ENCODE measurements around the gene NBEAL2. TPM values are rescaled to one million over a fixed set of nuclear protein-coding genes. Genes with fewer than 3 reads are reported as not detected.

NBEAL2 gene
- total RNA-seq, 1 experiment from 2014 or later, result 80.0 TPM

- no peaks in the 10 kb centered on the region for H3K27me3 Mint-ChIP-seq (ENCODE audit: low read depth)
- ChIA-PET POLR2A (no interaction called here), CTCF (no interaction called here)
- H3K36me3 Mint-ChIP-seq, result peaks cover 16% of the 10 kb centered on the region
- no peak overlapping the region for H3K27ac Mint-ChIP-seq
- no peak overlapping the region for H3K4me3 Mint-ChIP-seq
- no peak for ATAC-seq
- DNase-seq (ENCODE audit: low spot score), result no peak
- TF ChIP-seq ZNF425 (CRISPR knock-in tag; conservative IDR thresholded peaks at IDR 0.05), result no peak
- TF ChIP-seq ZNF219 (CRISPR knock-in tag; IDR thresholded peaks at IDR 0.05; ENCODE audit: borderline replicate concordance), result no peak
- no peaks in the 10 kb centered on the region for H3K9me3 Mint-ChIP-seq
- peaks cover 12% of the 10 kb centered on the region for H3K4me1 Mint-ChIP-seq
Measured at GRCh38 chr3:47014036-47014435, 34.6 kb downstream of the NBEAL2 start.

- Mint-ChIP-seq H3K36me3 (peaks cover 23% of the 10 kb centered on the region), H3K9me3 (no peaks in the 10 kb centered on the region), H3K4me1 (peaks cover 10% of the 10 kb centered on the region), H3K4me3 (no peak overlapping the region), H3K27ac (peak overlapping the region; percentile 57), H3K27me3 (ENCODE audit: low read depth) (no peaks in the 10 kb centered on the region)
- CTCF ChIA-PET, result interaction anchor here (1.1 kb wide), 2 partner anchors 48 to 92 kb away, joined by 3 read pairs; no protein-coding TSS in a partner anchor
- POLR2A ChIA-PET, result interaction anchor here (0.5 kb wide), 1 partner anchor 446 kb away, joined by 3 read pairs; no protein-coding TSS in a partner anchor
- DNase-seq (ENCODE audit: low spot score) (no peak), ATAC-seq (no peak)
- TF ChIP-seq ZNF281 (CRISPR knock-in tag; IDR thresholded peaks at IDR 0.05), result no peak
- no peak for TF ChIP-seq ZNF121 (CRISPR knock-in tag; IDR thresholded peaks at IDR 0.05)
Measured at GRCh38 chr3:47015151-47015550, 35.7 kb downstream of the NBEAL2 start.

- DNase-seq (ENCODE audit: low spot score), result no peak
Measured at GRCh38 chr3:47016086-47016933, 36.8 kb downstream of the NBEAL2 start.

More at GRCh38 chr3:47016086-47016933, 36.8 kb downstream of the NBEAL2 start:
- Mint-ChIP-seq H3K9me3 (no peaks in the 10 kb centered on the region), H3K4me1 (peaks cover 7% of the 10 kb centered on the region), H3K36me3 (peaks cover 23% of the 10 kb centered on the region), H3K27ac (0 out of 2 replicates have a peak overlapping the region, but pooled peaks have one; percentile 20), H3K4me3 (no peak overlapping the region), H3K27me3 (ENCODE audit: low read depth) (no peaks in the 10 kb centered on the region)
- POLR2A ChIA-PET, result no interaction called here
- no peak for ATAC-seq
- CTCF ChIA-PET, result interaction anchor here (1.1 kb wide), 2 partner anchors 47 to 93 kb away, joined by 3 read pairs; no protein-coding TSS in a partner anchor
- TF ChIP-seq ELF4 (CRISPR knock-in tag; IDR thresholded peaks at IDR 0.05; ENCODE audit: low read depth) (no peak), NR1H2 (CRISPR knock-in tag; IDR thresholded peaks at IDR 0.05) (no peak), ZNF219 (CRISPR knock-in tag; IDR thresholded peaks at IDR 0.05; ENCODE audit: borderline replicate concordance) (no peak), ZBTB21 (CRISPR knock-in tag; IDR thresholded peaks at IDR 0.05; ENCODE audit: borderline replicate concordance) (no peak), IRF1 (CRISPR knock-in tag; IDR thresholded peaks at IDR 0.05) (no peak), ZNF263 (CRISPR knock-in tag; IDR thresholded peaks at IDR 0.05; ENCODE audit: low read depth) (no peak), CDX4 (CRISPR knock-in tag; IDR thresholded peaks at IDR 0.05; ENCODE audit: borderline replicate concordance) (no peak), ESRRA (CRISPR knock-in tag; IDR thresholded peaks at IDR 0.05; ENCODE audit: borderline replicate concordance) (no peak), ERG (CRISPR knock-in tag; IDR thresholded peaks at IDR 0.05) (no peak), TEAD1 (CRISPR knock-in tag; IDR thresholded peaks at IDR 0.05) (no peak)

All from WTC11 (cell line).